NCI-H524 treated with DMSO at 0.1 percent for 48 hours (cell line): Measurements from ENCODE around the gene BCDIN3D.
A peak's percentile ranks its signal among the peaks of the same experiment; 100 is the strongest.
"Not testable (repeated sequence)": the region's sequence is repeated elsewhere in the genome, so short reads cannot be mapped to it uniquely, and the experiment has no call there.

Source experiments
- DNase-seq: peaks from one replicate; lab custom pipeline; 2025; lab: John Stamatoyannopoulos, UW

Gene BCDIN3D

DNA sequence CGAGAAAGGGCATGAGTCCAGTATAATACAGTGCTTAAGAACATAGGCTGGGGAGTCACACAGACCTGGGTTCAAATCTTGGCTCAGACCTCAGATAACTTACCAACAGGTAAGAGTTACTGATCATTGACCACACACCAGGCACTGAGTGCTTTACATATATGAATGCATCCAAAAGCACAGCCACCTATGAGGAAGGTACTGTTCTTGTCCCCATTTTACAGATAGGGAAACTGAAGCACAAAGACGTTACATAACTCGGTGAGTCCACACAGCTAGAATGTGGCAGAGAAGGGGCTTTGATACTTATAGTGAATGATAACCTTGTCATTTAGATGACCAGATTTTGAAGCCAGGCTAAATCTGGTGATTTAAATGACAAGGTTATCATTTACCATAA, 33.2 kb upstream of the BCDIN3D start:
- DNase-seq, result no peak

DNA sequence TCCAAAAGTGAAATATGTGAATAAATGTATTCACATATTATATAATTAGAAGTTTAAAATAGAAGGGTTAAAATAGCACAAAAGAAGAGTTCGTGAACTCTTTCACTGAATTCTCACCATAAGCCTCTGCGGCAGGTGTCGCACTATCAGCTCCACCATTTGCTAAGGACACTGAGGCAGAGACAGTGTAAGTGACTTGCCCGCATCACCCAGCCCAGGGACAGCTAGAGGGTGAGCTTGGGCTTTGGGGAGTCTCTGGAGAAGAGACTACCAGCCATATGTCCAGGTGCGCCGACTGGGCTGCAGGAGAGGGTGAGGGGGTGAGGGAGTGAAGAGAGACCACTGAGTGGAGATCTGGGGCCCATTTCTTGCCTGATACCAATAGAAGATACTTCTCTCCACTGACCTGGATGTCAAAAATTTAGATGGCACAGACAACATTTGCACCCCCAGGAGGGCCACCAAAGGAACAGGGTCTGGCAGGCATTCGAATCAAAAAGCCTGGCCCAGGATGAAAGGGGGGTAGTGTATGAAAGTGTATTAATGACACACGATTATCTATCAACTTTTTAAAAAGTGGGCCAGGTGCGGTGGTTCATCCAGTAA, 32.3 kb upstream of the BCDIN3D start:
- DNase-seq, result no peak

DNA sequence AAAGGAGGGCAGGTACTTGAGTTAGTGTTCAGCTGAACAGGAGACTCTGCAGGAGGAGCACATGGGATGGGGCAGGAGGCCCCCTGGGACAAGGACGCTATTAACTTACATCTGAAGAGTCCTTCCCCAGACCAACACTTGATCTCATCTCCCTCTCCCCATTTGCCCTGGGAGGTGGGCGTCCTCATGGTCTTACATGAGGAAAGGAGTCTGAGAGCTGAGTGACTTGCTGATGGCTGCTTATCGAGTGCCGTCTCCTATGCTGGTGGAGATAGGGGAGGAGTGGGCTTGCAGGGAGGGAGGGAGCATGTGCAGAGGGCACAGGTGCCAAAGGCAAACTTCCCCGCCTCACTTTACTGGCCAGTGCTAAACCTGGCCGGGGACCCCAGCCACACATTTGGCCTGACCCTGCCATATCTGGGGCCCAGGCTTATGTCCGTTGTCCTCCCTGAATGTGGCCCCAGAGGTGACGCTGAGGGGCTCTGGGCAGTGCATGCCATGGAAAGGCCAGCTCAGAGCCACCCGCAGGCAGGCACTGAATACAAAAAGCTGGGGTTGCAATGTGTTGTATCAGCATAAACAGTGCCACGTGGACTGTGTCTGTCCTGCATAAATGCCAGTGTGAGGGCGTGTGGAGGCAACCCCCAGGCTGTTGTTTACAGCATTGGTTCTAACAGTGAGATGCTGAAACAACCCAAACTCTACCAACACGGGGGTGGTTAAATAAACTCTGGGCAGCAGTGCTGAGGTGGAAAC, 31.4 kb upstream of the BCDIN3D start:
- DNase-seq, result no peak

DNA sequence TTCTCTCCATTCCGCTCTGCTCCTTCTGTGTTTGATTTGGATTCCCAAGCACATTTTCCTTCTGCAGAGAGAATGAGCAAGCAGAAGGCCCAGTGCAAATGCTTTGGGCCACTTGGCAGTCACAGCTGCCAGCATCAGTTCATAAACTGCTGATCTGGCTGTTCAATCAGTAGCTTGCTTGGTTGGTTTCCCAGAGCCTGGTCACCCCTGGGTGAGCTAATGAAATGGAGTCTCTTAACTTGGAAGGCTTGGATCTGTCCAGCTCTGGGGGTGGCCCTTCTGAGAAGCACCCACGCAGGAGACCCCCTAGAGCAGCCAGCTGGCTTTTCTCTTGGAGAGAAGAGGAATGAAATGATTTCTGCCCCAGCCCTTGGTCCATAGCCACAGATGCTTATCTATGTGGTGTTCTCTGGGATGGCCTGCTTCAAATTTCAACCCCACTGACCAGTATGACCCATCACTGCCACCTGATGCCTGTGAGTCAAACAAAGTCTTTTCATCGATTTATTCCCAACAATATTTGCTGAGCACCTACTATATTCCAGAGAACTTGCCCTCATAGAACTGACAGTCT, 30.5 kb upstream of the BCDIN3D start:
- no peak for DNase-seq

DNA sequence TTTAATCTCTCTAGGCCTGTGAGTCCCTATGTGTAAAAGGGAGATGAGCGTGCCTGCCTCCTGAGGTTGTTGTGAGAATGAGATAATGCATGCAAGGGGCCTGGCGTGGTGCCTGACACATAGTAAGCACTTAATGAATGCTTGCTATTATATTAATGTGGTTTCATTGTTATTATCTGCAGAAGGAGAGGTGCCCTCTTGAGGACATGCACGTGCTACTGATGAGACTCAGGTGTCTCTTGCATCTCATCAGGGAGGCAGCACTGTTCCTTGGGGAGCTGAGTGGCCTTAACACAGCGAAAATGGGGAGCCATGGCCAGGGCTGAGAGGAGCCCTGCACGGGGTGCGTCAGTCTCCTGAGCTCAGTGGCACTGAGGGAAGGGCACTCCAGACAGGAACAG, 29.9 kb upstream of the BCDIN3D start:
- no peak for DNase-seq

DNA sequence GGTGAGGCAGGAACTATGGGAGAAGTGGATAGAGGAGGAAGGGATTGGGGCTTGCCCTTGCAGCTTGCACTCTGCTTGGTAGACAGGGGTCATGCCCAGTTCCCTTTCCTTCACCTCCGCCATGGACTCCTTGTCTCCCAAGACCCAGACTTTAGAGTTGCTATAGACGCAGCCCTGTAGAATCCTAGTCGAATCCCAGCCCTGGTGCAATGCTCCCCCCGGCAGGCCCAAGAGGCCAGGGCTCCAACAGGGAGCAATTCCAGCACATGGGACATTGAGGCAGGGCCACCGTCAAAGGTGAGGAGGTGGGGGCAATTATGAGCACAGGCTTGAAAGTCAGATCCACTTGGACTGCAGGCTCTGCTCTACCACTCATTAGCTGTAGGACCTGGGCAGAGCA, 29.5 kb upstream of the BCDIN3D start:
- DNase-seq, result no peak

DNA sequence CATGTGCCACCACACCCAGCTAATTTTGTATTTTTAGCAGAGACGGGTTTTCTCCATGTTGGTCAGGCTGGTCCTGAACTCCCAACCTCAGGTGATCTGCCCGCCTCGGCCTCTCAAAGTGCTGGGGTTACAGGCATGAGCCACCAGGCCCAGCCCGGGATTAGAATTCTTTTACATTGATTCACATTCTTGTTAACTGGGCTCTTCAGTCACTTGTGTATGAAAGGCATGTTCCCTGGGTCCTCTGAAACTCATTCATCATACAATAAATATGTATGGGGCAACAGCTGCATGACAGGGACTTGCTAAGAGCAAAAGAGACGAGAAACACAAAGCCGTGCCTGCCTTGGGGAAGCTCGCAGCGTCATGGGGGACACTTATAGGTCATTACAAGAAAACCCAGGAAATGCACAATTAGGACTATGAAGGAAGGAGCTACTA, 28.9 kb upstream of the BCDIN3D start:
- not testable (repeated sequence) for DNase-seq

DNA sequence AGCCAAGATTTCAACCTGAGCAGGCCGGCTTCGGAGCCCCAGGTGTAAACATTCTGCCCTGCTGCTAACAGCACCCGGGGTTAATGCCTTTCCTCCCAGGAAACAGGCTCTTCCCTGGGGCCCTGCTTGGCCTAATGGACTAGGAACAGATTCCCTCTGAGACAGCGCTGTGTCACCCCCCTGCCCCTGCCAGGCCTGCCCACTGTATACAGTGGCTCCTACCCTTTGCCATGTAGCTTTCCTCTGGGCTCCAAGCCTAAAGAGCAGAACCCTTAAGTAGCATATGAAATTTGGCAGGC, 28.3 kb upstream of the BCDIN3D start:
- DNase-seq, result no peak

DNA sequence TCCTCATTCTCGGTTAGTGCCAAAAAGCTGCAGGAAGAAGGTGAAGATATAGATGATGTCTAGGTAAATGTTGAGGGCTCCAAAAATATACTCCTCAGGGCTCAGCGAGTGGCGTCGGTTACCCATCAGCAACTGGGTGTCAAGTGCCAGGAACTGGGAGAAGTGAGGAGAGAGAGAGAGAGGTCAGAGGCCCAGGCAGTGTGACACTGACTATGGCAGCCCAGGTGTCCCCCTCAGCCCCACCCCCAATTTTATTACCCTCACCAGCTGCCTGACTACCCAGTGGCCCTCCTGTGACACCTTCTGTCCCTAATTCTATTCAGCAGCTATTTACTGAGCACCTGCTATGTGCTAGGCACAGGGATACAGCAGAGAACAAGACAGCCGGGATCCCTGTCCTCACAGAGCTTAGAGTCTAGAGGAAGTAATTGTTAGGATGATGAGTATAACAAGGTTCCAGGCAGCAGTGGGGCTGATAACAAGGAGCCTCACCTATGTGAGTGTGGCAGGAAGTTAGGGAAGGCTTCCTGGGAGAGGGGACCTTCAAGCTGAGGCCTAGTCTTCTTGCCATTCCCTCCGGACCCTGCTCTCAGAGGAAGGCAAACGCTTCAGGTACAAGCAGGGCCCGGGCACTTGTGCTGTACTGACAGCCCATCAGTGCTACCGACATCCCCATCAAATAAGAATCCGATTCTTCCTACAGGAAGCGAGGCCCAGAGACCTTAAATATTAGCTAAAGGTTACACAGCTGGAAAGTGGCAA, 27.8 kb upstream of the BCDIN3D start:
- DNase-seq, result no peak

DNA sequence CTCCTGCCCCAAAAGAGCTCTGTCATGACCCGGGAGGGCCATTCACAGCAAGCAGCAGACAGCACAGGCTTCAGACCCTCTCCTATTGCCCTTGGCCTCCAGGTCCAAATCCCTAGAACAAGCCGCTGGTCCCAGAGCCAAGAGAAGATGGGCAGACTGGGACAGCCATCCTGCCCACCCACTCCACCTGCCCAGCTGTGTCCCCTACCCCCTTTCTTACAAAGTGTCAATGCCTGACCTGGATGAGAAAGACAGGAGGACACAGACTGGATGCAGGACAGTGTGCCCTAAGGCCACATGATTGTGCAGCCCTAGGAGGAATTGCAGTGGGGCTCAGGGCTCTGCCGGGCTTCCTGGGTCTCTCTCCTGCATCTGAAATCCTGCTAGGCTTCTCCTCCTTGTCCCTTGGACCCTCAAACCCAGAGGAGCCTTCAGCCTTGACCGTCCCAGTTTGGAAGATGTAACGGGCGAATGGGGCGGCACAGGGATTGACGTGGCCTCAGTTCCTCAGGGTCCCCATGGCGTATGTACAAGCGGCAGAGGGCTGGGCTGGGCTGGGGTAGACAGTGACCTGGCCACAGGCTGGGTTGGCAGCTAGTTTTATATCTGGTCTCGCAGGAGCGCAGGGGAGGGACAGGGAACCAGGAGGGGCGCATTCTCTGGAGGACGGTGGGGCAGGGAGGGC, 27.1 kb upstream of the BCDIN3D start:
- DNase-seq, result no peak

DNA sequence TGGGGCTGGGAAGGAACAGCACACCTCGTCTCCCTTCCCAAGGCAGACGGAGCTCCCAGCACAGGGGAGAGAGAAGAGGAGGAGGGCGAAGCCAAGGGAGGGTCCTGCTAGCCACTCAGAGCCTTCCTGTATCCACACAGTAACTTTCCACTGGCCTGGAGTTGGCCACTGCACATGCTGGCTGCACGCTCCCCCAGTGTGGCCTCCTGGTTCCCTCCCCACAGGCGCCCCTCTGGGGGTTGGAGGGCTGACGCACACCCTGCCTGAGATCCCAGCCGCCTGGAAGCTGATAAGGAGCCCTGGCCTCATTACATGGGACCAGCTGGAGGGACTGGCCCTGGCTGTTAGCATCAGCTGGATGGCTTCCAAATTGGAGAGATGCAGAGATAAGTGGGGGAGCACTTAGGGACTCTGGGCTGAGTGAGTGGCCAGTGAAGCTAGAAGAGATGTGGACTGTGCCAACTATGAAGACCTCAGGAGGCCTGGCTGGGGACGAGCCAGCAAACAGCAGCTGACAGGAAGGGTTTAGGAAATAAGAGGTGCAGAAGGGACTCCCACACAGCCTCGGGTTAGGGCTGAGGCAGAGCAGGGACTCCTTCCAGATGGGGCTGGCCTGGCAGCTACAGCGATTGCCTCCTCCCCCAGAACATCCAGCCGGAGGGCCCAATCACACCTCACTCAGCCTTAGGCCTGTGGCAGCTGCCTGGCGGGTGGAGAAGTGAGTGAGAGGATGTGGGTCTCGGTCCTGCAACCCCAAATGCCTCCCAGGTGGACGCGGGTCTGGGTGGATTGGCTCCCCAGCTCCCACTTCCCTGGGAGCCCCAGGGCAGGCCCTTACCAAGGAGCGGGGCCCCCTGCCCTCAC, 26.3 kb upstream of the BCDIN3D start:
- DNase-seq, result peak; percentile 87

DNA sequence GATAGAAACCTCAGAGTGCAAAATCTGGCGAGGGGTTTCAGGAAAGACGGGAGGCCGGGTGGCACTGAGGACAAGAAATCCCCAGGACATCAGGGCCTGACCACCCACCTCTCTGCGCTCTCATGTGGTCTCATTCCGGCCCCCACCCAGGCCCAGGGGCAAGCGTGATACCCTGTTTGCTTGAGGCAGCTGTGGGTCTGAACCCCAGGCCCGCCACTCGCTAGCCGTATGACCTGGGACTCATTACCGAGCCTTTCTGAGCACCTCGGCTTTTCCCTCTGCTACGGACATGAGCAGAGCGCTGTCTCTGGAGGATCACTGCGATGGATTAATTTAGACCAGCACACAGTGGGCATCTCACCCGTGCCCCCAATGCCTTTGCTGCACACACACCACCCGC, 25.5 kb upstream of the BCDIN3D start:
- DNase-seq, result no peak

DNA sequence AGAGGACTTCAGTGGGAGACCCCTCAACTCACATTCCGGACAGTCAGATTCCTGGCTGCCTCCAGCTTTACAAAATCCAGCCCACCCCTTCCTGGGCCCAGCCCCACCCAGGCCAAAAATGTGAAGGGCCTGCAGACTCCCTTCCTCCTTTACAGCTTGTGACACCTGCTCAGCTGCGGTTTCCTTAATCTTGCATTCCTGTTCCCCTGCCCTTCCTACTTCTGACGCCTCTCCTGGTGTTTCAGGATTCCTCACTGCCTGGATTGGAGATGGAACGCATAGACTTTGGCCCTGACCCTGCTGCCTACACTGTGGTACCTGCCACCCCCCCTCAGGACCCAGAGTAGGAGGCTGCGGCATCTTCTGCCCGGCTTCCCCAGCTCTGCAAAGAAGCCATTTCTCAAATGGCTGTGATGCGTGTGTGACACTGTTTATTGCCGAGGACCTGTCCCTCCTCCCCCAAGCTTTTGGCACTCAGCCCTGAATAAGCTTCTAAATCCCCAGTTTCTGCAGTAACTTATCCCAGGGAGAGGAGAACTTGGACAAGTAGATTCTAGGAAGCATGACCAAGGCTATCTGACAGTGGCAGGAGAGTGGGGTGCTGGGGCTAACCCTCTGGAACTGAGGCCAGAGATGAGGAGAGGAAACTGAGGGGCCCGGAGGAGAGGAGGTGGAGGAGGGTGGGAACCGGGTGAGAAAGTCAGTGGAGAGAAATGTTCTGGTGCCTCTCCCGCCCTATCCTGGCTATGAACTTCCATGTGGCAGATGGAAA, 24.9 kb upstream of the BCDIN3D start:
- DNase-seq, result no peak

DNA sequence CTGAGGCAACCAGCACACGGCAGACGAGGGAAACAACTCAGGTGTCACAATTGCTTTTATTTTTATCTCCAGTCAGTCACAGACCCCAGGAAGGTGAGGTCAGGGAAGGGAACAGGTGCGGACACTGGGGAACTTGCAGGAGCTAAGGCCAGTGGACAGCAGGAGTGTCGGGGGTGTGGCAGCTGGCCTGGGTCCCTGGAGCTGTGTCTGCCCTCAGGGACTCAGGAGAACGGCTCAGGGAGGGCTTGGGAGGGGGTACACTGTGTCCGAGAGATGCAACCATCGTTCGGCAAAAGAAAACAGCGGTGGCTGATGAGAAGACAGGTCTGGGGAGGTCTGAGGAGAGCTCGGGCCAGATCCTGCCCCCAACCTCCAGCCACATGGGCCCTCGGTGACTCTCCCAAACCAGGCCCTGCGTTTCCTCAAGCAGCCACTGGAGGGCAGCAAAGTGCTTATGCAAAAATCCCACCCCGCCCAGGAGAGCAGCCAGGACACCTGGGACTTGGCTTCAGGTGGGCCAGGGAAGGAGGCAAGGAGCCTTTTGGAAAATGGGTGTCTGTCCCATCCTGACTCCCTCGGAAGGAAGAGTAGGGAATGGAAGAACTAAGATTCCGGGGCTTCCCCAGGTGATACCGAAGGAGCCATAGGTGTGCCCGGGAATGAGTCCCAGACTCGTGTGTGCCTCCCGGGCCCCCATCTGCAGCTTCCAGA, 24.1 kb upstream of the BCDIN3D start:
- DNase-seq, result no peak

DNA sequence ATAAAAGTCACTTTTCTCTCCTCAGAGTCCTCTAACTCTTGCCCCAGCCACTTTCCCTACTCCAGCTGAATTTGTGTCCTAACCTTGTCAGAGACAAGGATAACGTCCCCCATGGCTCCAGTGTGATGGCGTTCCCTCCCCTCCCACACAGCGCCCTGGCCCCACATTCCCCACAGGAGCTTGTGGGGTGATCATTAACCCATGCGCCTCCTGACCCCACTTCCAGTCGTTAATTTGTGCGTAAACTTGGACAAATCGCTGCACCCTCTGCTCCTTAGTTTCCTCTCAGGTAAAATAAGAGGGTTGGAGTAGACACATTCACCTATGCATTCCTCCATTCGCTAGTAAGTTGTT, 22.9 kb upstream of the BCDIN3D start:
- no peak for DNase-seq

DNA sequence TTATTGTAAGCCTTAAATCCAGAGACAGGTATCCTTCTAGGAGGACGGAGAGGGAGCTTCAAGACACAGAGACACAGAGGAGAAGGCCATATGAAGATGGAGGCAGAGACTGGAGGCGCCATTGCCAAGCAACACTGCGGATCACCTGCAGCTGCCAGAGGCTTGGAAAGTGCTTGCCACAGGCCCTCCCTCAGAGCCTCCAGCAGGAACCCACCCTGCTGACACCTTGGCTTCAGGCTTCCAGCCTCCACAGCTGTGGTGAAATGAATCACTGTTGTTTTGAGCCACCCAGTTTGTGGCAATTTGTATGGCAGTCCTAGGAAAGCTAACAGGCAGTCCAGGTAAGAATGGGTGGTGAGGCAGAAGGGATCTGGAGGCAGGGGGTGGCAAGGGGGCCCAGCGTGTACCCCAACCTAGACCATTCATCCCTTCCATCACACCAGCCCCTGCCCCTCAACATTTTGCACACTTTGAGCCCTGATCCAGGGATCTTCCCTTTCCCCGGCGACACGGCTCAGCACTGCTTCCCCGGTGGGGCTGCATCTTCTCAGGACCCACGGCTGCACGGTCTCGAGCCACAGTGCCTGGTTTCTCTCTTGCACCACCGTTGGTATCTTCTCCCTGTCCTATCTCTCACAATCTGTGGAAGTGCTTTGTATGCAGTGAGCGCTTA, 22.3 kb upstream of the BCDIN3D start:
- no peak for DNase-seq

DNA sequence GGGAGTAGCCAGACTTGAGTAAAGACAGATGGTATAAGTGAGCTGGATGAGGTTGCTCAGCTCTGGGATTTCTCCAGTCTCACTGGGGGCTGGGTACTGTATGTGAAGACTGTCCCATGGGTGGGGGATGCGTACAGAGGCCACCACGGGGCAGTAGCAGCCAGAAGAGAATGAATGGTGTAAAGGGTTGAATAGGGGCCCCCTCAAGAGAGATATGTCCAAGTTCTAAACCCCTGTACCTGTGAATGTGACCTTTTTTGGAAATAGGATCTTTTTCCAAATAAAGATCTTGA, 21.8 kb upstream of the BCDIN3D start:
- DNase-seq, result peak; percentile 42

DNA sequence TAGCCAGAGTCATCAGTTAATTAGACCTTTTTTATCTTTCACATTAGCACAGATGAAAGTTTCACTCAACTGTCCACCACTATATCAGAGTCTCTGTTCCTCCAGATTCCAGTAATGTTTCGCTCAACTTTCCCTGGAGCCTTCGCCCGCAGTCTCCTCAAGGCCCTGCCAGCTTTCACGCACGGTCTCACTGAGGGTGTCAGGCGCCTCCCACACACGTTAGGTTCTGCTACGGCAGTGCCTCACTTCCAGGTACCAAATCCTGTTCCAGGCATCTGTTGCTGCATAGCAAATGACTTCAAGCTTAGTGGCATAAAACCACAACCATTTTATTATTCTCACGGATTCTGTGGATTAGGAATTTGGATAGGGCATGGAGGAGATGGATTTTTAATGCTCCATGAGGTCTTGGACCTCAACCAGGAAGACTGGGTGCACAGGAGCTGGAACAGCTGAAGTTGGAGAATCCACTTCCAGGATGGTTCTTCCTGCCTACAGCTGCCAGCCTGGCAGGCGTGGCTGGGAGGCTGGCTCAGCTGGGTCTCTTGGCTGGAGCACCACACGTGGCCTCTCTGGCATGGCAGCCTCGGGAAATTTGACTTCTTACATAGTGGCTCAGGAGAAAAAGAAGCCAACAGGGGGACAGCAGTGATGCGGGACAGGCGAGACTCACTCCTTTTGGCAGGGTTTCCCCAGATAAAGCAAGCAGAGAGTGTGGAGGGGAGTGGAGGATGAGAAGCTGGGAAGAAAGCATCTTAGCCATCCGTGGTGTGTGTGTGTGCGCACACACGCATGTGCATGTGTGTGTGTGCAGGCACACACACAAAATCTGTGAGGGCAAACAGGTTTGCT, 21.3 kb upstream of the BCDIN3D start:
- DNase-seq, result peak; percentile 14

DNA sequence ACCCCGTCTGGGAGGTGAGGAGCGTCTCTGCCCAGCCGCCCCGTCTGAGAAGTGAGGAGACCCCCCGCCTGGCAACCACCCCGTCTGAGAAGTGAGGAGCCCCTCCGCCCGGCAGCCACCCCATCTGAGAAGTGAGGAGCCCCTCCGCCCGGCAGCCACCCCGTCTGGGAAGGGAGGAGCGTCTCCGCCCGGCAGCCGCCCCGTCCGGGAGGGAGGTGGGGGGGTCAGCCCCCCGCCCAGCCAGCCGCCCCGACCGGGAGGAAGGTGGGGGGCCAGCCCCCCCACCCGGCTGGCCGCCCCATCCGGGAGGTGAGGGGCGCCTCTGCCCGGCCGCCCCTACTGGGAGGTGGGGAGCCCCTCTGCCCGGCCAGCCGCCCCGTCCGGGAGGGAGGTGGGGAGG, 18.0 kb upstream of the BCDIN3D start:
- DNase-seq, result not testable (repeated sequence)
